HG03354 (cell line): ENCODE measurements around the gene GPAT3.
A peak's percentile ranks its signal among the peaks of the same experiment; 100 is the strongest.
"Not testable (repeated sequence)": the region's sequence is repeated elsewhere in the genome, so short reads cannot be mapped to it uniquely, and the experiment has no call there.

Experiments used
- ATAC-seq: cut with Tn5 transposase; IDR thresholded peaks from one replicate; pipeline ENCODE4 v1.9.1; 2021; ENCODE audit warnings: mild to moderate bottlenecking; ENCODE audit not compliant: unreplicated experiment, poor library complexity, severe bottlenecking

GPAT3 gene

GRCh38 chr4:83535520-83536361, at the start of gene GPAT3:
Gene GPAT3, plus strand, starts transcription at chr4:83536108. Its CDS starts 515 bp downstream, at chr4:83536623.
- ATAC-seq, result peak; percentile 74

- ATAC-seq, result no peak
Observed at GRCh38 chr4:83486457-83487129, 49.3 kb upstream of the GPAT3 start.

DNA sequence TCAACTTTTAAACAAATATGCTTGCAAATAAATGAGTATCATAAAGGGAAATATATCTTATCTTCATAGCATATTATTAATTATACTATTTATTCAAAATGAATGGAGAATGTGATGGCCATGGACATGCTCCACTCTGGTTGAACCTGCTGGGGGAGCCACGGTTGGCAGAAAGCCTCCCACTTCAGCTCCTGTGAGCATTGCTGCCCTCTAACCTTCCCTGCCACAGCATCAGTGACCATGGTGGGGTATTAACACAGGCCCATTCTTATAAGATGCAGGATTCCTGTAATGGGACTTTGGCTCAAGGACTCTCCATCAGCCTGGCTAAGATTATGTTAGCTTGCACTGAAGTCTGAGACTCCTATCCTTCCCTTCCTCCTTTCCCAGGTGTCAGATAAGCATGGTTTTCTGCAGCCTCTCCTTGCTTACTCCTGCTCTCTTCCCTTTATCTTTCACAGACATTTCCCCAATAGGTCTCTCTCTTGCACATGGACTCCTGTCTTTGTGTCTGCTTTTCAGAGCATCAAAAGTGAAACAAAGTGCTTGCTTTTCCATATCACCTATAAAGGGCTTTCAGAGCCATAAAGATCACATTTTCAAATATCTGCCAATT, 46.1 kb upstream of the GPAT3 start:
- ATAC-seq, result no peak

DNA sequence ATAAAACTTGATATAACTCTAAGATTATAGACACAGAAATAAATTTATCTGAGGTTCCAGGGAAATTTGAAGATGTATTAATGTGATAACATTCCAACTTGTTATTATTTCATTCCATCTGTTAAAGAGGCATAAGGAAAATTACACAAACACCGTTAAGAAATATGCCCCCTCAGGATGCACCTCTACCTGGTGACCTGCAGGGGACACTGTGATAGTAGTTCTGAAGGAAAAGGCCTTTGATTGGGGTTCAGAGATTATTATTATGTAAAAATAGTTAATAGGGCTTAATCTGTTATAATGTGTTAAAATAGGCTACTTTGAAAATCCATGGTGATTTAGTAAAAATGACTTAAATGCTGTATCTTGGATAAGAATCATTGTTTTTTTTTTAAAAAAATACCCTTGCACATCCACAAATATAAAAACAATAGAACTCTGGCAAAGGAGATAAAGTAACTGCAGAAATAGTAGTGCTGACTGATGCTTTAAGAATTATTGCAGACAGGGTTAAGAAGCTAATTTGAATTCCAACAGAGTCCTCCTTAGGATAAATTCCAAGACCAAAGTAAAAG, 44.9 kb upstream of the GPAT3 start:
- peak; percentile 79 for ATAC-seq

DNA sequence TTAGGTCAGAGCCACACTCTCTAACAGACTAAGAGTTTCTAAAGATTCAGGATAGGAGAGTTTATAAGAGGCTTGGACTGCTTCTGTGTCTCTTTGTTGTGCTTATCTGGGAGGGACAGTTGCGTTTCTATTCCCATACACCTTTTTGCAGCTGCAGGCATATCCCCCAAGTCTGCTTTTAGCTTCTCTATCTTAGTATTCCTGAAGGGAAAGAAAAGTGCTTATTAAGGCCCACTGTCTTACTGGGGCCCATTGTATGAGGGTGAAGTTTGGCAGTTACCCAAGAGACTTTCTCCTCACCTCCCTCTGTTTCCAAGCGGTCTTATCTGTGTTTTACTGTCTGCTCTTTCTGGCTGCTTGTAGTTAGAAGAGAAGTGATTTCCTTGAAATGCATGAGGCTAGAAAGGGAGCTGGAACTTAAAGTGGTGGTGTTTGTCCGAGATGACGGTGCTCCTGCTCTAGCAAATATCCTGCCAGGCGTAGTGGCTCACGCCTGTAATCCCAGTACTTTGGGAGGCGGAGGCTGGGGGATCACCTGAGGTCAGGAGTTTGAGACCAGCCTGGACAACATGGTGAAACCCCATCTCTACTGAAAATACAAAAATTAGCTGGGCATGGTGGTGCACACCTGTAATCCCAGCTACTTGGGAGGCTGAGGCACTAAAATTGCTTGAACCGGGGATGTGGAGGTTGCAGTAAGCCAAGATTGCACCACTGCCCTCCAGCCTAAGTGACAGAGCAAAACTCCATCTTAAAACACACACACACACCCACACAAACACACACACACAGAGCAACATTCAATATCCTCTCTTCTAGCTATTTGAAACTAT, 39.6 kb upstream of the GPAT3 start:
- ATAC-seq, result not testable (repeated sequence)

DNA sequence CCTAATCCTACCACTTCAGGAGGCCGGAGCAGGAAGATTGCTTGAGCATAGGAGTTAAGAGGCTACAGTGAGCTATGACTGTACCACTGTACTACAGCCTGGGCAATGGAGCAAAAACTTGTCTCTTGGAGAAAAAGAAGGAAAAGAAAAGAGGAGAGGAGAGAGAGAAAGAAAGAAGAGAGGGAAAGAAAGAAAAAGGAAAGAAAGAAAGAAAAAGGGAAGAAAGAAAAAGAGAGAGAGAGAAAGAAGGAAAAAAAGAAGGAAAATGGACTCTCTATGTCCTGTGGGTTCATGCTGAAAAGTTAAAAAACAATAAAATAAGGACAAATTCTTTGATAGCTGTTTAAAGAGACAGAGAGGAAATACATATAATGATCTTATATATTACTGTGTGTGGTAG, 37.7 kb upstream of the GPAT3 start:
- no peak for ATAC-seq

GRCh38 chr4:83501671-83502070, 34.2 kb upstream of the GPAT3 start:
- not testable (repeated sequence) for ATAC-seq

DNA sequence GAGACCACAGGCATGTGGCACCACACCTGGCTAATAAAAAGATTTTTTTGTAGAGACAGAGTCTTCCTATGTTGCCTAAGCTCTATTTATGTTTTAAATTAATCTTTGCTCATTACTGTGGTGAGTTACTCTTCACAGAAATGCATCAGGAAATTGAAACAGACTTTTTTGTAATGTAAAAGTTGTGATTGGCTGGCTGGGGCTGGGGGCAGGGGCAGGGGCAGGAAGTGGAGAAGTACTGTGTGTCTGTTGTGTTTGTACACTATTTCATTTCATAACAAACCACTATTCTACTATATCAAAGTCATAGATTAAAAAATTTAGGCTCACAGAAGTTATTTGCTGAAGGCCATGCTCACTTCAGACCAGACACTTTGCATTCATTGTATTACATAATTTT, 31.9 kb upstream of the GPAT3 start:
- ATAC-seq, result no peak

DNA sequence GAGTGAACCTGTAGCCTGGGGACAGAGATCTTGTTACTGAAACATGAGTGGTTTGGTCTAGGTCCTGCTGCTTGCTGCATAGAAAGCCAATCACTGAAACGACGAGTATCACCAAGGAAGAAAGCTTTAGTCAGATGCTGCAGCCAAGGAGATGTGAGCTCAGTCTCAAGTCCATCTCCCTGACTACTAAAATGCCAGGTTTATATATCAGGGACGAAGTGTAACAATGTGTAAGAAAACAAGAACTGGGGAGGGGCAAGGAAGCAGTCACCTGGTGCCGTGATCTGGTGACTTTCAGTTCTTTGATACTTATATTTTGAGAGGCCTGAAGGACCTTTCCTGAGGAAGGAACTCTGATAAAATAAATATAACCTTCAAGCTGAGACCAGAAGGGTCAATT, 31.4 kb upstream of the GPAT3 start:
- no peak for ATAC-seq

GRCh38 chr4:83504996-83505395, 30.9 kb upstream of the GPAT3 start:
- no peak for ATAC-seq

DNA sequence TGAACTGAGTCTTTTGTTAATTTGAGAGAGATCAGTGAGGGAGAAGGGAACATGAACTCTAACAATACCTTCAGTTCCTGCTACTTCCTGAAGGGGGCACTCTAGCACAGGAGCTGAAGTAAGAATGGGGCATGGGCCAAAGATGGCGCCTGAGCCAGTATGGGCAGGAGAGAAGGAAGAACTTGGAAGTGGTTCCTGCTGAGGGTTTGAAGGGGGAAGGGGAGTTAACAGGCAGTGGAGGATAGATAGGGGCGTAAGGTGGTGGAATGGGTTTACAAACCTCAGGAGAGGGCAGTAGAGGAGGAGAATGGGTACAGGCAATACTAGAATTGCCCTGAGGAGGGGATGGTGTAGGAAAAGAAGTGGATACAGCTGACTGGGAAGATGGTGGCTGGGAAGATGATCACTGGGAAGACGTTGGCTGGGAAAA, 26.7 kb upstream of the GPAT3 start:
- not testable (repeated sequence) for ATAC-seq

- no peak for ATAC-seq
Observed at GRCh38 chr4:83510442-83510841, 25.5 kb upstream of the GPAT3 start.

DNA sequence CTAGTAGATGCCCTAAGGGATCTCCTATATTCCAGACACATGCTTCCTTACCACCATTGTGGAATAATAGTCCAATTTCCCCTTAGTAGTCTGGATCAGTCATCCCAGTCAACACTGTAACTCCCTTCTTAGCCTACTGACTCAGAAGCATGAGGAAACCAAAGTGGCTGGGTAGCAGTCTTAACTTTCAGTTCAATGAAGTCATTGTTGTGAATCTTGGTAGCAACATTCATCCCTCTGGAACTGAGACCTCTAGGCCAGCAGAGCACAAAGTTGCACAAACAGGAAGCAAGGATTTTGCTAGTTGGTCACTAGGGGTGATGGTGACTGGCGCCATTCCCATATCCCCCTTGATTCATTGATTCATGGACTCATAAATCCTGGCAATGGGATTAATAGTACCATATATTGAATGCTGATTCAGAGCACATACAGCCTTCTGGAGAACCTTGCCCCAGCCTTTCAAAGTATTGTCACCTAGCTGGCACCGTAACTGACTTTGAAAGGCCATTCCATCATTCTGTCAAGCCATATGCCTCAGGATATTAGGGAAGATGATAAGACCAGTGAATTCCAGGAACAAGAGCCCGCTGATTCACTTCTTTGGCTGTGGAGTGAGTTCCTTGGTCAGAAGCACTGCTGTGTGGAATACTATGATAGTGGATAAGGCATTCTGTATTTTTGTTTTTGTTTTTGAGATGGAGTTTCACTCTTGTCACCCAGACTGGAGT, 19.7 kb upstream of the GPAT3 start:
- no peak for ATAC-seq

GRCh38 chr4:83522239-83522638, 13.7 kb upstream of the GPAT3 start:
- no peak for ATAC-seq

DNA sequence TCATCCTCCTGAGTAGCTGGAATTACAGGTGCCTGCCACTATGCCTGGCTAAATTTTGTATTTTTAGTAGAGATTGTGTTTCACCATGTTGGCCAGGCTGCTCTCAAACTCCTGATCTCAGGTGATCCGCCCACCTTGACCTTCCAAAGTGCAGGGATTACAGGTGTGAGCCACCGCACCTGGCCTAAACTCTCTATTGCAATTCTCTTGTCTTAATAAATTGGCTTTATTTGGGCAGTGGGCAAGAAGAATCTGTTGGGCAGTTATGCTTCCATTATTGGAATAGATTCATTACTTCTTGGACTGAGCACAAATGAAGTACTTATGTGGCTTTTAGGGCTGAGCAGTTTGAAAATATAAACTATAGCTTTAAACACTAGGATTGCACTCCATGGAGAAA, 8.2 kb upstream of the GPAT3 start:
- ATAC-seq, result no peak

DNA sequence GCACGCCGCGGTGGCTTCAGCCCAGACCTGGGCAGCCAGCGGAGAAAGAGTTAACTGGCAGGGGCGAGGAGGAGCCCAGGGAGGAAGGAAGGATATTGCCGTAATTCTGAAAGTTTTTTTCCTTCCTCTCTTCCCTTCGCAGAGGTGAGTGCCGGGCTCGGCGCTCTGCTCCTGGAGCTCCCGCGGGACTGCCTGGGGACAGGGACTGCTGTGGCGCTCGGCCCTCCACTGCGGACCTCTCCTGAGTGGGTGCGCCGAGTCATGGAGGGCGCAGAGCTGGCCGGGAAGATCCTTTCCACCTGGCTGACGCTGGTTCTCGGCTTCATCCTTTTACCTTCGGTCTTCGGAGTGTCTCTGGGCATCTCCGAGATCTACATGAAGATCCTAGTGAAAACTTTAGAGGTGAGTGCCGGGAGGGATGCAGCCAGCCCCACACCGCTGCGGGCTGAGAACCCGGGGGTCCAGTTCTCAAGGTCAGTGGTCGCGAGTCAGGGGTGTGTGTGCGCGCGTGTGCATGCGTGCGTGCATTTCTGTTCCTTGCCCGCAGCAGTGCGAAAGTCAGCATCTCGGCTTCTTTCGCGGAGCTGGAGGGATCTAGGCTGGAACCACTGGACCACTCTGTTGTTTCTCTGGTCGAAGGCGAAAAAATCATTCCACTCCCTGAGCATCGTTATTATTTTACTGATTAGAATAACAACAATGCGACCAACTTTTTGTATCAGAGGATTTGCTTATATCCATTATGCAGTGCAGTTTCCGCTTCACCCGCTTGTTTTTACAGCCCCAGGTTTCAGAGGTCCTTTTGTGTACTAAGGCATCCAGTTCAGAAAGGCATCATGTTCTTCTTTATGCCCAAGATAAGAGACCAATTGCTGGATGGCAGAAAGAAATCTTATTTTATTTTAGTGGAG, 709 bp downstream of the GPAT3 start:
- ATAC-seq, result peak; percentile 17

DNA sequence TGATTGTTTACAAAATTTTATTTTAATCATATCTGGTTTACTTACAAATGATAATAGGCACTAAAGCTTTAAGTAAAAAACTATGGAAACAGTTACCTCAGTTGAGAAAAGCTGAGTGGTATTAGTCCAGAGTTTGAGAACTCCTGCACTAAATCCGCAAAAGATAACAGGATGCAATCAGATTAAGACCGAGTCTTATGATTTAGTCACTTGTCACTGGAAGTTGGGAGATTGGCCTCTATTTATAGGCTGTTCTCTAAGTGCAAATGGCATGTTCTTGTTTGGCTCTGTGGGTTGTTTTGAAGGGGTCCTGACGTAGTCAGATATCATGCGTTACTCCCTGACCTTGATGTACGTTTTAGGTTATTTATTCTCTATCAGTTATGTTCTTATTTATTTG, 6.3 kb downstream of the GPAT3 start:
- ATAC-seq, result no peak

GRCh38 chr4:83546786-83547185, 10.9 kb downstream of the GPAT3 start:
- ATAC-seq, result no peak
